CD14-positive monocyte (primary cell): ENCODE results near the gene RELT. TPM values are rescaled to one million over a fixed set of nuclear protein-coding genes. Genes with fewer than 3 reads are reported as not detected.

Experiments used
- DNase-seq, 3 donors: peaks; one replicate each; pipeline ENCODE4 v3.0.0-alpha.2; 2011 to 2022
- H2AFZ ChIP-seq: 2 replicates; pipeline ENCODE4 v1.6.0; 2012; ENCODE audit warnings: mild to moderate bottlenecking, low read depth, low read length, inconsistent platforms; ENCODE audit not compliant: insufficient read depth, poor library complexity, severe bottlenecking
- H3K27ac ChIP-seq, 2 donors: 1 replicate in 1 of 2; 2 replicates in 1 of 2; pipeline ENCODE4 v1.5.1; 2012 to 2013; ENCODE audit warnings: low read length in 2 of 2, control low read depth in 1 of 2, inconsistent platforms in 1 of 2, low read depth in 1 of 2, mild to moderate bottlenecking in 1 of 2
- H3K27me3 ChIP-seq, 2 donors: one replicate each; pipeline versions ENCODE4 v1.6.0 to v1.6.1; 2011 to 2013; ENCODE audit warnings: low read length in 2 of 2; ENCODE audit not compliant: control insufficient read depth in 2 of 2, insufficient read depth in 2 of 2
- H3K36me3 ChIP-seq, 2 donors: replicated peaks in 1 of 2; 1 replicate in 1 of 2; 2 replicates in 1 of 2; pipeline versions ENCODE4 v1.5.1 to v1.6.1; 2012 to 2013; ENCODE audit warnings: low read length in 2 of 2, control low read depth in 1 of 2, inconsistent platforms in 1 of 2, mild to moderate bottlenecking in 1 of 2; ENCODE audit not compliant: insufficient read depth in 2 of 2, control insufficient read depth in 1 of 2
- H3K4me1 ChIP-seq, 2 donors: 1 replicate in 1 of 2; 2 replicates in 1 of 2; pipeline versions ENCODE4 v1.5.1 to v1.6.1; 2012 to 2013; ENCODE audit warnings: low read length in 2 of 2, control low read depth in 1 of 2, inconsistent platforms in 1 of 2, mild to moderate bottlenecking in 1 of 2, moderate library complexity in 1 of 2; ENCODE audit not compliant: insufficient read depth in 2 of 2, control insufficient read depth in 1 of 2
- H3K4me2 ChIP-seq: replicated peaks from 2 replicates; pipeline ENCODE3; 2012; ENCODE audit warnings: low read length, moderate library complexity, mild to moderate bottlenecking; ENCODE audit not compliant: poor library complexity, severe bottlenecking; ENCODE audit errors: extremely low read depth
- H3K4me3 ChIP-seq, 3 experiments: fragments of 200-600 bp in 1 of 3; sonication (generic) in 1 of 3; replicated peaks in 1 of 3; 1 replicate in 2 of 3; 2 replicates in 1 of 3; pipeline ENCODE4 v1.5.1; 2011 to 2013; ENCODE audit warnings: low read length in 3 of 3, mild to moderate bottlenecking in 3 of 3, control low read depth in 2 of 3, low read depth in 2 of 3, inconsistent platforms in 1 of 3, moderate library complexity in 1 of 3
- H3K79me2 ChIP-seq: 2 replicates; pipeline ENCODE4 v1.6.0; 2012; ENCODE audit warnings: mild to moderate bottlenecking, control low read depth, inconsistent platforms, low read length, moderate library complexity; ENCODE audit not compliant: insufficient read depth
- H3K9ac ChIP-seq: 2 replicates; pipeline ENCODE4 v1.6.0; 2017; ENCODE audit warnings: low read length, mild to moderate bottlenecking; ENCODE audit not compliant: insufficient read depth, poor library complexity, severe bottlenecking
- H3K9me3 ChIP-seq, 2 donors: replicated peaks in 1 of 2; 1 replicate in 1 of 2; 2 replicates in 1 of 2; pipeline versions ENCODE4 v1.5.1 to v1.6.1; 2012 to 2013; ENCODE audit warnings: low read length in 2 of 2, control low read depth in 1 of 2; ENCODE audit not compliant: control insufficient read depth in 1 of 2, insufficient read depth in 1 of 2
- H4K20me1 ChIP-seq: 2 replicates; pipeline ENCODE4 v1.6.0; 2012; ENCODE audit warnings: mild to moderate bottlenecking, low read length, control low read depth, moderate library complexity; ENCODE audit not compliant: insufficient read depth
- H3K27ac Mint-ChIP-seq, 7 donors: one replicate each; pipeline ENCODE4 v1.8.0; 2020; ENCODE audit warnings: mild to moderate bottlenecking in 7 of 7, mixed read lengths in 7 of 7, moderate library complexity in 6 of 7, inconsistent platforms in 2 of 7
- H3K27me3 Mint-ChIP-seq, 3 donors: one replicate each; pipeline ENCODE4 v1.8.0; 2021 to 2022; ENCODE audit warnings: low read depth in 3 of 3, mild to moderate bottlenecking in 3 of 3, mixed read lengths in 3 of 3, moderate library complexity in 3 of 3, inconsistent platforms in 1 of 3
- H3K36me3 Mint-ChIP-seq, 2 donors: one replicate each; pipeline ENCODE4 v1.8.0; 2020; ENCODE audit warnings: mixed read lengths in 2 of 2, inconsistent platforms in 1 of 2, mild to moderate bottlenecking in 1 of 2
- H3K4me1 Mint-ChIP-seq: one replicate; pipeline ENCODE4 v1.8.0; 2020; ENCODE audit warnings: mild to moderate bottlenecking, mixed read lengths
- H3K4me3 Mint-ChIP-seq, 2 donors: one replicate each; pipeline ENCODE4 v1.8.0; 2020; ENCODE audit warnings: mild to moderate bottlenecking in 2 of 2, mixed read lengths in 2 of 2, moderate library complexity in 1 of 2
- H3K9me3 Mint-ChIP-seq, 7 donors: one replicate each; pipeline ENCODE4 v1.8.0; 2020 to 2022; ENCODE audit warnings: mixed read lengths in 7 of 7, mild to moderate bottlenecking in 6 of 7, moderate library complexity in 6 of 7, inconsistent platforms in 2 of 7
- CTCF ChIP-seq: fragments of 200-600 bp; IDR thresholded peaks from one replicate; pipeline ENCODE4 v1.8.0; 2022; ENCODE audit warnings: antibody characterized with exemption, mild to moderate bottlenecking
- WGBS: methylation state at CpG from one replicate; pipeline ENCODE4 v1.1.5; 2013; ENCODE audit warnings: missing lambda C conversion rate; ENCODE audit not compliant: insufficient coverage; 5-methylcytosine and 5-hydroxymethylcytosine counted together
- intact Hi-C, 2 donors: fragments of 100-400 bp; cut with micrococcal nuclease; formaldehyde crosslinking; loops; one replicate each; pipeline versions ENCODE4 v1.15.0 to v1.15.1; 2023
- polyA plus RNA-seq, 3 donors: library from polyadenylated mRNA; depleted of rRNA in 1 of 3; unstranded in 2 of 3; stranded (reverse) in 1 of 3; fragments of 300-500 nt in 2 of 3; fragments of >200 nt in 1 of 3; fragmentation: Illumina TruSeq in 2 of 3; gene quantifications; 1 replicate in 2 of 3; 2 replicates in 1 of 3; pipeline ENCODE4 v1.2.3, GENCODE V29; 2012 to 2021

RELT gene
- polyA plus RNA-seq, 3 donors: 16.4 to 265 (median 27.3) TPM

- Mint-ChIP-seq H3K4me3 (peak overlapping the region; percentile 69 to 87), H3K36me3 (peaks cover 52 to 72% of the 10 kb centered on the region in 2 donors), H3K27me3 (no peaks in the 10 kb centered on the region), H3K4me1 (peaks cover 95% of the 10 kb centered on the region), H3K27ac (peak overlapping the region; percentile 95 to 99 (median 98)), H3K9me3 (no peaks in the 10 kb centered on the region)
- Histone ChIP-seq H3K4me1 (peaks cover 98 to 100% of the 10 kb centered on the region in 2 donors), H3K4me3 (peak overlapping the region; percentile 3 to 72 (median 38)), H3K9me3 (no peaks in the 10 kb centered on the region), H4K20me1 (peaks cover 99% of the 10 kb centered on the region), H3K36me3 (peaks cover 24 to 25% of the 10 kb centered on the region in 2 donors), H3K79me2 (peaks cover 99% of the 10 kb centered on the region), H3K9ac (peak overlapping the region; percentile 70), H2AFZ (no peak overlapping the region), H3K4me2 (peak overlapping the region; percentile 83), H3K27me3 (no peaks in the 10 kb centered on the region), H3K27ac (peak overlapping the region; percentile 84 to 98)
- no peak for TF ChIP-seq CTCF
- intact Hi-C loops: loop anchor here in 1 of 2 donors (5.0 kb wide), 1 partner anchor 79 kb away; the partner anchor contains the start of gene ARHGEF17
- WGBS: 8% methylated on average over 5 of the region's 8 CpGs
- peak; percentile 68 to 83 (median 75) for DNase-seq
Observed at GRCh38 chr11:73386016-73386415, 9.8 kb downstream of the RELT start.

- Histone ChIP-seq H3K4me1 (peaks cover 92 to 100% of the 10 kb centered on the region in 2 donors), H3K9me3 (no peaks in the 10 kb centered on the region), H3K4me2 (peak overlapping the region; percentile 83), H2AFZ (no peak overlapping the region), H3K4me3 (peak overlapping the region; percentile 3 to 72 (median 38)), H3K27ac (peak overlapping the region; percentile 84 to 98), H4K20me1 (peaks cover 99% of the 10 kb centered on the region), H3K27me3 (no peaks in the 10 kb centered on the region), H3K9ac (peak overlapping the region; percentile 70), H3K36me3 (peaks cover 29 to 31% of the 10 kb centered on the region in 2 donors), H3K79me2 (peaks cover 99% of the 10 kb centered on the region)
- H3K36me3 Mint-ChIP-seq: peaks cover 57 to 75% of the 10 kb centered on the region in 2 donors
- H3K27ac Mint-ChIP-seq: peak overlapping the region; percentile 95 to 99 (median 98)
- no peaks in the 10 kb centered on the region for H3K9me3 Mint-ChIP-seq
- intact Hi-C loops: loop anchor here in 1 of 2 donors (5.0 kb wide), 1 partner anchor 79 kb away; the partner anchor contains the start of gene ARHGEF17
- 74% methylated on average over 6 of the region's 8 CpGs for WGBS
- no peak for TF ChIP-seq CTCF
- no peaks in the 10 kb centered on the region for H3K27me3 Mint-ChIP-seq
- peak overlapping the region; percentile 69 to 87 for H3K4me3 Mint-ChIP-seq
- H3K4me1 Mint-ChIP-seq: peaks cover 94% of the 10 kb centered on the region
- DNase-seq: no peak
Observed at GRCh38 chr11:73386546-73386945, 10.3 kb downstream of the RELT start.
